MG63 (cell line): ENCODE results near the gene CPD. TPM values are rescaled to one million over a fixed set of nuclear protein-coding genes. Genes with fewer than 3 reads are reported as not detected.
A peak's percentile ranks its signal among the peaks of the same experiment; 100 is the strongest.
"Not testable (repeated sequence)": the region's sequence is repeated elsewhere in the genome, so short reads cannot be mapped to it uniquely, and the experiment has no call there.

Source experiments
- DNase-seq: peaks from one replicate; pipeline ENCODE4 v3.0.0-alpha.2; 2020
- H3K27me3 ChIP-seq: fragments of 250-450 bp; sonication (Bioruptor Pico); 2 replicates; pipeline ENCODE4 v1.5.1; 2020; ENCODE audit warnings: mild to moderate bottlenecking, moderate library complexity
- H3K36me3 ChIP-seq: fragments of 250-450 bp; sonication (Bioruptor Pico); 2 replicates; pipeline ENCODE4 v1.5.1; 2020; ENCODE audit warnings: mild to moderate bottlenecking, moderate library complexity
- H3K4me3 ChIP-seq: fragments of 250-450 bp; sonication (Bioruptor Pico); 2 replicates; pipeline ENCODE4 v1.5.1; 2020; ENCODE audit warnings: mild to moderate bottlenecking, moderate library complexity
- H3K9me3 ChIP-seq: fragments of 250-450 bp; sonication (Bioruptor Pico); 2 replicates; pipeline ENCODE4 v1.5.1; 2020; ENCODE audit warnings: mild to moderate bottlenecking, moderate library complexity
- total RNA-seq: library from RNA; depleted of rRNA; stranded (reverse); fragments of >200 nt; shearing (Covaris generic); gene quantifications from 2 replicates; pipeline ENCODE4 v1.2.3, GENCODE V29; 2014; ENCODE audit warnings: low replicate concordance

The CPD gene
- total RNA-seq, 1 experiment from 2014 or later, result 46.3 TPM

GRCh38 chr17:30347488-30347887 lies 31.2 kb upstream of the CPD start:
- DNase-seq, result no peak
- Histone ChIP-seq H3K4me3 (no peak overlapping the region), H3K9me3 (no peaks in the 10 kb centered on the region), H3K27me3 (no peaks in the 10 kb centered on the region), H3K36me3 (no peaks in the 10 kb centered on the region)

- H3K9me3 ChIP-seq, result no peaks in the 10 kb centered on the region
- H3K36me3 ChIP-seq, result no peaks in the 10 kb centered on the region
- DNase-seq, result no peak
- H3K4me3 ChIP-seq, result no peak overlapping the region
- H3K27me3 ChIP-seq, result no peaks in the 10 kb centered on the region
Measured at GRCh38 chr17:30349252-30349651, 29.5 kb upstream of the CPD start.

GRCh38 chr17:30351263-30351662 lies 27.5 kb upstream of the CPD start:
- not testable (repeated sequence) for H3K4me3 ChIP-seq, H3K27me3 ChIP-seq, DNase-seq, H3K9me3 ChIP-seq, H3K36me3 ChIP-seq

GRCh38 chr17:30351735-30352134 lies 27.0 kb upstream of the CPD start:
- Histone ChIP-seq H3K9me3 (no peaks in the 10 kb centered on the region), H3K4me3 (no peak overlapping the region), H3K27me3 (no peaks in the 10 kb centered on the region), H3K36me3 (no peaks in the 10 kb centered on the region)
- DNase-seq, result no peak

- H3K27me3 ChIP-seq, result no peaks in the 10 kb centered on the region
- H3K4me3 ChIP-seq, result no peak overlapping the region
- no peaks in the 10 kb centered on the region for H3K9me3 ChIP-seq
- no peaks in the 10 kb centered on the region for H3K36me3 ChIP-seq
- no peak for DNase-seq
Measured at GRCh38 chr17:30352240-30352814, 26.4 kb upstream of the CPD start.

GRCh38 chr17:30354701-30355100 lies 24.0 kb upstream of the CPD start:
- no peak for DNase-seq
- Histone ChIP-seq H3K27me3 (no peaks in the 10 kb centered on the region), H3K4me3 (no peak overlapping the region), H3K9me3 (no peaks in the 10 kb centered on the region), H3K36me3 (no peaks in the 10 kb centered on the region)

GRCh38 chr17:30357476-30357875 lies 21.3 kb upstream of the CPD start:
- Histone ChIP-seq H3K36me3 (no peaks in the 10 kb centered on the region), H3K9me3 (peaks cover 5% of the 10 kb centered on the region), H3K27me3 (no peaks in the 10 kb centered on the region), H3K4me3 (no peak overlapping the region)
- DNase-seq, result no peak

GRCh38 chr17:30358055-30358760 lies 20.5 kb upstream of the CPD start:
- peaks cover 5% of the 10 kb centered on the region for H3K9me3 ChIP-seq
- H3K4me3 ChIP-seq, result no peak overlapping the region
- DNase-seq, result no peak
- no peaks in the 10 kb centered on the region for H3K27me3 ChIP-seq
- no peaks in the 10 kb centered on the region for H3K36me3 ChIP-seq

GRCh38 chr17:30360086-30360808 lies 18.5 kb upstream of the CPD start:
- Histone ChIP-seq H3K36me3 (no peaks in the 10 kb centered on the region), H3K9me3 (peaks cover 5% of the 10 kb centered on the region), H3K27me3 (no peaks in the 10 kb centered on the region), H3K4me3 (no peak overlapping the region)
- DNase-seq, result no peak

- Histone ChIP-seq H3K27me3 (no peaks in the 10 kb centered on the region), H3K36me3 (no peaks in the 10 kb centered on the region), H3K4me3 (no peak overlapping the region), H3K9me3 (peaks cover 5% of the 10 kb centered on the region)
- no peak for DNase-seq
Measured at GRCh38 chr17:30361766-30362279, 16.9 kb upstream of the CPD start.

GRCh38 chr17:30363715-30364202 lies 15.0 kb upstream of the CPD start:
- peaks cover 5% of the 10 kb centered on the region for H3K9me3 ChIP-seq
- no peak for DNase-seq
- H3K36me3 ChIP-seq, result no peaks in the 10 kb centered on the region
- no peaks in the 10 kb centered on the region for H3K27me3 ChIP-seq
- no peak overlapping the region for H3K4me3 ChIP-seq

GRCh38 chr17:30366536-30366935 lies 12.2 kb upstream of the CPD start:
- Histone ChIP-seq H3K36me3 (no peaks in the 10 kb centered on the region), H3K27me3 (no peaks in the 10 kb centered on the region), H3K9me3 (peaks cover 5% of the 10 kb centered on the region), H3K4me3 (no peak overlapping the region)
- no peak for DNase-seq

GRCh38 chr17:30368912-30369720 lies 9.6 kb upstream of the CPD start:
- no peaks in the 10 kb centered on the region for H3K27me3 ChIP-seq
- H3K4me3 ChIP-seq, result no peak overlapping the region
- no peak for DNase-seq
- no peaks in the 10 kb centered on the region for H3K9me3 ChIP-seq
- no peaks in the 10 kb centered on the region for H3K36me3 ChIP-seq

- no peak for DNase-seq
Measured at GRCh38 chr17:30369995-30370394, 8.7 kb upstream of the CPD start.

GRCh38 chr17:30372755-30373154 lies 6.0 kb upstream of the CPD start:
- Histone ChIP-seq H3K36me3 (no peaks in the 10 kb centered on the region), H3K27me3 (no peaks in the 10 kb centered on the region), H3K4me3 (no peak overlapping the region), H3K9me3 (no peaks in the 10 kb centered on the region)
- peak; percentile 61 for DNase-seq

More at GRCh38 chr17:30369995-30370394, 8.7 kb upstream of the CPD start:
- no peak overlapping the region for H3K4me3 ChIP-seq
- no peaks in the 10 kb centered on the region for H3K27me3 ChIP-seq
- no peaks in the 10 kb centered on the region for H3K9me3 ChIP-seq
- no peaks in the 10 kb centered on the region for H3K36me3 ChIP-seq

- H3K4me3 ChIP-seq, result no peak overlapping the region
- no peaks in the 10 kb centered on the region for H3K27me3 ChIP-seq
- H3K36me3 ChIP-seq, result no peaks in the 10 kb centered on the region
- no peak for DNase-seq
- H3K9me3 ChIP-seq, result no peaks in the 10 kb centered on the region
Measured at GRCh38 chr17:30375661-30376060, 3.1 kb upstream of the CPD start.
